HCT116 (cell line): Measurements from ENCODE around the gene TMC1. TPM values are rescaled to one million over a fixed set of nuclear protein-coding genes. Genes with fewer than 3 reads are reported as not detected.
"Not testable (repeated sequence)": the region's sequence is repeated elsewhere in the genome, so short reads cannot be mapped to it uniquely, and the experiment has no call there.

Experiments
- ATAC-seq: fragments of 200-7000 bp; cut with Tn5 transposase; 2 replicates; pipeline ENCODE4 v1.9.1; 2020; ENCODE audit warnings: mild to moderate bottlenecking, moderate library complexity
- BruUV-seq: library from RNA; stranded (reverse); fragments of 400-500 nt; replicated peaks from 2 replicates; lab custom pipeline; 2021; lab: Mats Ljungman, UMichigan
- CTCF ChIA-PET: fragments of 300-600 bp; sonication (Branson Sonifier 250); formaldehyde crosslinking; loops from one replicate; lab custom pipeline; 2021; ENCODE audit warnings: antibody characterized with exemption; lab: Charles Lee
- POLR2A ChIA-PET: fragments of 300-600, 350-600 bp; sonication (Branson Sonifier 250); formaldehyde crosslinking; loops from one replicate; lab custom pipeline; 2021; ENCODE audit warnings: antibody characterized with exemption; lab: Charles Lee
- RAD21 ChIA-PET, 2 experiments: fragments of 300-600 bp; sonication (Branson Sonifier 250); formaldehyde crosslinking; loops; one replicate each; lab custom pipeline; 2023; ENCODE audit warnings: low total read pairs in 2 of 2; ENCODE audit not compliant: uncharacterized antibody in 2 of 2, unreplicated experiment in 2 of 2, low non-redundant PET in 1 of 2; lab: Charles Lee
- DNase-seq: peaks from one replicate; pipeline ENCODE4 v3.0.0-alpha.2; 2010; ENCODE audit warnings: low read depth, low spot score
- H2AFZ ChIP-seq: fragments of 200-600 bp; shearing (Covaris generic), sonication (generic); 2 replicates; pipeline ENCODE4 v1.6.1; 2017; ENCODE audit warnings: low read depth, mixed run types, mixed read lengths, antibody characterized with exemption, low read length; ENCODE audit not compliant: poor library complexity, severe bottlenecking
- H3K27ac ChIP-seq: 2 replicates; pipeline ENCODE4 v1.5.1; 2012; ENCODE audit warnings: low read depth, low read length
- H3K27me3 ChIP-seq: fragments of 200-600 bp; sonication (generic); 2 replicates; pipeline ENCODE4 v1.6.1; 2016; ENCODE audit warnings: mixed run types, low read length, mixed read lengths; ENCODE audit not compliant: insufficient read depth
- H3K36me3 ChIP-seq, 2 experiments: fragments of 200-500 bp in 1 of 2; fragments of 200-600 bp in 1 of 2; sonication (Bioruptor generic) in 1 of 2; sonication (generic) in 1 of 2; 2 replicates each; pipeline versions ENCODE4 v1.5.1 to v1.6.1; 2014 to 2016; ENCODE audit warnings: low read length in 2 of 2, inconsistent platforms in 1 of 2, mixed read lengths in 1 of 2, mixed run types in 1 of 2; ENCODE audit not compliant: insufficient read depth in 2 of 2, control insufficient read depth in 1 of 2
- H3K4me1 ChIP-seq, 2 experiments: fragments of 200-600 bp in 1 of 2; sonication (generic) in 1 of 2; 2 replicates each; pipeline versions ENCODE4 v1.5.1 to v1.6.1; 2012 to 2017; ENCODE audit warnings: low read length in 2 of 2, inconsistent platforms in 1 of 2, mild to moderate bottlenecking in 1 of 2, mixed read lengths in 1 of 2, mixed run types in 1 of 2, moderate library complexity in 1 of 2; ENCODE audit not compliant: insufficient read depth in 2 of 2, control insufficient read depth in 1 of 2
- H3K4me2 ChIP-seq: fragments of 200-600 bp; sonication (generic); 2 replicates; pipeline ENCODE4 v1.6.1; 2017; ENCODE audit warnings: mixed run types, low read length, mixed read lengths
- H3K4me3 ChIP-seq, 2 experiments: fragments of 200-600 bp in 1 of 2; sonication (generic) in 1 of 2; replicated peaks in 1 of 2; 2 replicates each; pipeline ENCODE4 v1.5.1; 2011 to 2016; ENCODE audit warnings: low read length in 2 of 2, control low read depth in 1 of 2, low read depth in 1 of 2, mild to moderate bottlenecking in 1 of 2, mixed read lengths in 1 of 2, mixed run types in 1 of 2
- H3K79me2 ChIP-seq: fragments of 200-600 bp; sonication (generic); 2 replicates; pipeline ENCODE4 v1.6.1; 2017; ENCODE audit warnings: mild to moderate bottlenecking, mixed run types, low read length, moderate library complexity, mixed read lengths; ENCODE audit not compliant: insufficient read depth
- H3K9ac ChIP-seq: fragments of 200-600 bp; sonication (generic); 2 replicates; pipeline ENCODE4 v1.6.1; 2016; ENCODE audit warnings: low read length, mixed read lengths
- H3K9me2 ChIP-seq: fragments of 200-600 bp; sonication (generic), shearing (Covaris generic); 2 replicates; pipeline ENCODE4 v1.6.1; 2017; ENCODE audit warnings: mixed run types, mild to moderate bottlenecking, moderate library complexity; ENCODE audit not compliant: insufficient read depth
- H3K9me3 ChIP-seq, 2 experiments: fragments of 200-500 bp in 1 of 2; fragments of 200-600 bp in 1 of 2; sonication (Bioruptor generic) in 1 of 2; sonication (generic) in 1 of 2; 2 replicates each; pipeline ENCODE4 v1.6.1; 2014 to 2017; ENCODE audit warnings: low read length in 2 of 2, mixed read lengths in 2 of 2, inconsistent platforms in 1 of 2, low read depth in 1 of 2, mild to moderate bottlenecking in 1 of 2, mixed run types in 1 of 2, moderate library complexity in 1 of 2; ENCODE audit not compliant: control insufficient read depth in 1 of 2, insufficient read depth in 1 of 2
- H4K20me1 ChIP-seq: fragments of 200-600 bp; sonication (generic), shearing (Covaris generic); 2 replicates; pipeline ENCODE4 v1.6.1; 2017; ENCODE audit warnings: mixed run types, mild to moderate bottlenecking, moderate library complexity; ENCODE audit not compliant: insufficient read depth
- EZH2phosphoT487 ChIP-seq: fragments of 200-600 bp; IDR thresholded peaks from 2 replicates; pipeline ENCODE4 v1.6.1; 2018; ENCODE audit warnings: antibody characterized with exemption, borderline replicate concordance
- REST ChIP-seq: IDR thresholded peaks from 2 replicates; pipeline ENCODE4 v1.6.1; 2012; ENCODE audit warnings: low read depth
- intact Hi-C: fragments of 100-400 bp; cut with micrococcal nuclease; formaldehyde crosslinking; loops from 2 replicates; pipeline ENCODE4 v1.10.0; 2022
- total RNA-seq: library from RNA; stranded (reverse); gene quantifications from one replicate; pipeline ENCODE4 v1.2.1, GENCODE V29; 2021; ENCODE audit not compliant: unreplicated experiment

TMC1 gene
- total RNA-seq, 1 experiment from 2014 or later, result 0.57 TPM

GRCh38 chr9:72805238-72805637 is 283.8 kb downstream of the TMC1 start (continued):
- no peak for TF ChIP-seq EZH2phosphoT487
- TF ChIP-seq REST, result no peak

DNA sequence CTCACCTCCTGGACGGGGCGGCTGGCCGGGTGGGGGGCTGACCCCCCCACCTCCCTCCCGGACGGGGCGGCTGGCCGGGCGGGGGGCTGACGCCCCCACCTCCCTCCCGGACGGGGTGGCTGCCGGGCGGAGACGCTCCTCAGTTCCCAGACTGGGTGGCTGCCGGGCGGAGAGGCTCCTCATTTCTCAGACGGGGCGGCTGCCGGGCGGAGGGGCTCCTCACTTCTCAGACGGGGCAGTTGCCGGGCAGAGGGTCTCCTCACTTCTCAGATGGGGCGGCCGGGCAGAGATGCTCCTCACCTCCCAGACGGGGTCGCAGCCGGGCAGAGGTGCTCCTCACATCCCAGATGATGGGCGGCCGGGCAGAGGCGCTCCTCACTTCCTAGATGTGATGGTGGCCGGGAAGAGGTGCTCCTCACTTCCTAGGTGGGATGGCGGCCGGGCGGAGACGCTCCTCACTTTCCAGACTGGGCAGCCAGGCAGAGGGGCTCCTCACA is 285.0 kb downstream of the TMC1 start:
- DNase-seq, H4K20me1 ChIP-seq, H3K36me3 ChIP-seq, H2AFZ ChIP-seq, H3K9ac ChIP-seq, POLR2A ChIA-PET, H3K27me3 ChIP-seq, H3K79me2 ChIP-seq, H3K4me2 ChIP-seq, H3K4me3 ChIP-seq, CTCF ChIA-PET, ATAC-seq, BruUV-seq, H3K9me3 ChIP-seq, H3K27ac ChIP-seq, H3K4me1 ChIP-seq, H3K9me2 ChIP-seq, RAD21 ChIA-PET: not testable (repeated sequence)
- intact Hi-C loops, result loop anchor here (5.0 kb wide), 1 partner anchor 774 kb away; no protein-coding TSS in a partner anchor
